Epithelial cell of esophagus (primary cell): ENCODE results near the gene PARD3.
A peak's percentile ranks its signal among the peaks of the same experiment; 100 is the strongest.
"Not testable (repeated sequence)": the region's sequence is repeated elsewhere in the genome, so short reads cannot be mapped to it uniquely, and the experiment has no call there.

Experiments used
- DNase-seq: peaks from one replicate; pipeline ENCODE4 v3.0.0; 2010; ENCODE audit warnings: low read depth
- H3K4me3 ChIP-seq: 2 replicates; pipeline ENCODE4 v1.5.1; 2011; ENCODE audit warnings: mild to moderate bottlenecking, low read length, control low read depth
- CTCF ChIP-seq: IDR thresholded peaks from 2 replicates; pipeline ENCODE4 v1.5.1; 2011; ENCODE audit warnings: low read depth, mild to moderate bottlenecking, low read length, control low read depth, inconsistent platforms; ENCODE audit not compliant: insufficient read depth; ENCODE audit errors: missing control alignments

The PARD3 gene

DNA sequence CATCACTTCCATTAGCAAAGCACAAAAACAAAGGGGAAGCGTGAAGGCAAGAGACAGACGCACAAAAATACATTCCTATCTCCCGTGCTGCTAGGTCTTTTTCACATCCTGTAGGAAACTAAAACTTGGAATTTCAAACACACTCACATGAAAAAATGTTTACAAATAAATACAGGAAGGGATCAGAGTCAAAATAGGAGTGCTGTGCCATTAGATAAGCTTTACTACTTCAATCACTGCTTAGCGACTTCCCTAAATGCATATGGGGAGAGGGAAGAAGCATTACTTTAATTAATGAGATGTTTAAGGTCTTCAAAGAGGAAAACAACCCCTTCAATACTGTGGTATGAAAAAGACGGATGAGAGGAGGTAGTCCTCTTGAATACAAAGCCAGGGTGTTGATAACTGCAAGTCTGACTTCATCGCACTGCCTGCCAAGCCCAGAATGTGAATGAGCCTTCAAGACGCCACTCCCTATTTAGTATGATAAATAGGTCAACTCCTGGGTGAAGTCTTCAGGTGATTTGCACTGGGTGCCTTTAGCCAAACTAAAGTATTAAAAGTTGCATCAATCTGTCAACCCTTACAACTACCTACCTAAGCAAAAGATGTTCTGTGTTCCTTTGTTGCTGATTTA is 13.9 kb downstream of the PARD3 start:
- peak; percentile 87 for DNase-seq
- TF ChIP-seq CTCF: no peak
- H3K4me3 ChIP-seq: no peak overlapping the region

- H3K4me3 ChIP-seq: no peak overlapping the region
Observed at GRCh38 chr10:34800624-34801023, 14.5 kb downstream of the PARD3 start.

DNA sequence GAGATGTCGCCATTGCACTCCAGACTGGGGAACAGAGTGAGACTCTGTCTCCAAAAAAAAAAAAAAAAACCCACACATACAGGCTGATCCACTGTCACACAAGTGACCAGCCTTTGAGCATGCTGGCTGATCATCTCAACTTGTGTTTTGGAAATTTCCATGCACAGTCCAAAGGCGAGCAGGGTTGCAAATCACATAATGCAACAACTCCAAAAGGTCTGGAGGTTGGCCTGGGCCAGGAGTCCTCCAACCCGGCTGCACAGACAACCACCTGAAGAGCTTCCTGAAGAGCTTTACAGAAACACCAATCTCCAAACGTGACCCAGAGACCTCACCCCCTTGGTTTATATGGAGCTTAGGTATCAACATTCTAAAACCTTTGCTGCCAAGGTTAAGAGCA is 16.4 kb downstream of the PARD3 start:
- no peak for DNase-seq
- no peak overlapping the region for H3K4me3 ChIP-seq
- no peak for TF ChIP-seq CTCF

More at GRCh38 chr10:34800624-34801023, 14.5 kb downstream of the PARD3 start:
- no peak for TF ChIP-seq CTCF
- DNase-seq: no peak

GRCh38 chr10:34797155-34797554 is 17.9 kb downstream of the PARD3 start:
- DNase-seq: no peak
- TF ChIP-seq CTCF: no peak
- no peak overlapping the region for H3K4me3 ChIP-seq

DNA sequence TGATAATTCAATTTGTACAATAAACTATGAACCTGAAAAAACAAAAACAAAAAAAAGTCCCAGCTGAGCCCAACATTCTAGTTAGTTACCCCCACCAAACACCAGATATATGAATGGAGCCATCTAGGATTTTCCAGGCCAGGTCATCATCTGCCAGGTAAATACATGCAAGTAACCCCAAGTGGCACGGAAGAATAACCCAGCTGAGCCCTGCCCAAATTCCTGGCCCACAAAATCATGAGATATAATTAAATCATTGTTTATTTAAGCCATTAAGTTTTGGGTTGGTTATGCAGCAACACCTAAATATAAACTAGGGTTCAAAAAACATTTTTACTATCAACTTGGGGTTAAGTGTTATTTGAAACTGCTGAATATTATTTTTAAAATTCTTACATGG is 19.0 kb downstream of the PARD3 start:
- no peak overlapping the region for H3K4me3 ChIP-seq
- DNase-seq: peak; percentile 13
- no peak for TF ChIP-seq CTCF

GRCh38 chr10:34795334-34795733 is 19.8 kb downstream of the PARD3 start:
- TF ChIP-seq CTCF: no peak
- DNase-seq: no peak
- H3K4me3 ChIP-seq: no peak overlapping the region

- DNase-seq: no peak
- no peak for TF ChIP-seq CTCF
Observed at GRCh38 chr10:34794835-34795234, 20.3 kb downstream of the PARD3 start.

DNA sequence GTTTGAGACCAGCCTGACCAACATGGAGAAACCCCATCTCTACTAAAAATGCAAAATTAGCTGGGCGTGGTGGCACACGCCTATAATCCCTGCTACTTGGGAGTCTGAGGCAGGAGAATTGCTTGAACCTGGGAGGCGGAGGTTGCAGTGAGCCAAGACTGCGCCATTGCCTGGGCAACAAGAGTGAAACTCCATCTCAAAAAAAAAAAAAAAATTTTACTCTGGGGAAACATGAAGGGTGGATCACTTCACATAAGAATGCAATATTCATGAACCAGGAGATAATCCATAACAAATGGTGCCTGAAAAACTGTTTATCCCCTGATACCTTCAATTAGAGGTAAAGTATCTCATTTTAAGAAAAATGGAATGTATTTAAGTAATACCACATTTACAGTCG is 21.5 kb downstream of the PARD3 start:
- H3K4me3 ChIP-seq, DNase-seq: not testable (repeated sequence)

More at GRCh38 chr10:34794835-34795234, 20.3 kb downstream of the PARD3 start:
- no peak overlapping the region for H3K4me3 ChIP-seq
